Subcutaneous adipose tissue (tissue), 4 donors: ENCODE measurements around the gene ACADVL. TPM values are rescaled to one million over a fixed set of nuclear protein-coding genes. Genes with fewer than 3 reads are reported as not detected.

Experiments used
- total RNA-seq, 4 donors: library from RNA; depleted of rRNA; stranded (reverse); fragments of >200 nt; gene quantifications; one replicate each; pipeline ENCODE4 v1.1.0, GENCODE V29; 2016
- TF ChIP-seq, protein P1 (sequence below): fragments of 450-650 bp; IDR thresholded peaks from one replicate; pipeline ENCODE4 v1.5.1; 2016; ENCODE audit warnings: low read depth, mild to moderate bottlenecking, control low read depth, antibody characterized with exemption, moderate library complexity

ACADVL gene
- total RNA-seq, 4 donors from 2014 or later, result 533 to 1,103 (median 672) TPM

DNA sequence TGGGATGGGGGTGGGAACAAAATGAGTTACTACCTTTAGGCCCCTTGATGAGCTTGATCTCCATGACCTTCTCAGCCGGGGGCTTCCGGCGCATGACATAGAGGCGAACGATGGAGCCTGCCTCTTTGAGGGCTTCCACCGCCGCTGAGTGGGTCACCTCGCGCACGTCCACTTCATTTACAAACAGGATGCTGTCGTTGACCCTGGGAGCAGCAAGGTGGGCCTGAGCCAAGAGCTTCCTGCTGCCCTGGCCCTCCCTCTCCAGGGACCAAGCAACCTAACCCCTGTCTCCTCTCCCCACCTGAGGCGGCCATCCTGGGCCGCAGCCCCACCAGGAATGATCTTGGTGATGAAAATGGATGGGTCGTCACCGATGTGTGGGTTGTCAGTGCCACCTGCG, 16.3 kb upstream of the ACADVL start:
- TF ChIP-seq, protein P1, sequence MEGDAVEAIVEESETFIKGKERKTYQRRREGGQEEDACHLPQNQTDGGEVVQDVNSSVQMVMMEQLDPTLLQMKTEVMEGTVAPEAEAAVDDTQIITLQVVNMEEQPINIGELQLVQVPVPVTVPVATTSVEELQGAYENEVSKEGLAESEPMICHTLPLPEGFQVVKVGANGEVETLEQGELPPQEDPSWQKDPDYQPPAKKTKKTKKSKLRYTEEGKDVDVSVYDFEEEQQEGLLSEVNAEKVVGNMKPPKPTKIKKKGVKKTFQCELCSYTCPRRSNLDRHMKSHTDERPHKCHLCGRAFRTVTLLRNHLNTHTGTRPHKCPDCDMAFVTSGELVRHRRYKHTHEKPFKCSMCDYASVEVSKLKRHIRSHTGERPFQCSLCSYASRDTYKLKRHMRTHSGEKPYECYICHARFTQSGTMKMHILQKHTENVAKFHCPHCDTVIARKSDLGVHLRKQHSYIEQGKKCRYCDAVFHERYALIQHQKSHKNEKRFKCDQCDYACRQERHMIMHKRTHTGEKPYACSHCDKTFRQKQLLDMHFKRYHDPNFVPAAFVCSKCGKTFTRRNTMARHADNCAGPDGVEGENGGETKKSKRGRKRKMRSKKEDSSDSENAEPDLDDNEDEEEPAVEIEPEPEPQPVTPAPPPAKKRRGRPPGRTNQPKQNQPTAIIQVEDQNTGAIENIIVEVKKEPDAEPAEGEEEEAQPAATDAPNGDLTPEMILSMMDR, result no peak

DNA sequence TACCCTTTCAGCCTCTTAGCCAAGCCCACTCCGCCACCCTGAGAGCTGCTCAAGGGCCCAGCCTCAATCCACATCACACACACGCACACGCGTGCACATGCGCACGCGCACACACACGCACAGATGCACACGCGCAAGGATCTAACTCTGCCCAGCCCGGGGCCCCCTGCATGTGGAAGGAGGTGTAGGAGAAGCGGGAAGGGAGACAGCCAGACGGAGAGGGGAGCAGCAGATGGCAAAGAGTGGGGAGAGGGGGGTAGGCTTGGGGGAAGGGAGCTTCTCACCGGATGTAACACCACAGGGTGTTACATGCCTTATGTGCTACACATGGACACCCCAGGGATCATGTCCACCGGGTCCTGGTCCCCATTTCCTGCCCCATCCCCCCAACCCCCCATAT, 15.4 kb upstream of the ACADVL start:
- TF ChIP-seq, protein P1, result no peak

DNA sequence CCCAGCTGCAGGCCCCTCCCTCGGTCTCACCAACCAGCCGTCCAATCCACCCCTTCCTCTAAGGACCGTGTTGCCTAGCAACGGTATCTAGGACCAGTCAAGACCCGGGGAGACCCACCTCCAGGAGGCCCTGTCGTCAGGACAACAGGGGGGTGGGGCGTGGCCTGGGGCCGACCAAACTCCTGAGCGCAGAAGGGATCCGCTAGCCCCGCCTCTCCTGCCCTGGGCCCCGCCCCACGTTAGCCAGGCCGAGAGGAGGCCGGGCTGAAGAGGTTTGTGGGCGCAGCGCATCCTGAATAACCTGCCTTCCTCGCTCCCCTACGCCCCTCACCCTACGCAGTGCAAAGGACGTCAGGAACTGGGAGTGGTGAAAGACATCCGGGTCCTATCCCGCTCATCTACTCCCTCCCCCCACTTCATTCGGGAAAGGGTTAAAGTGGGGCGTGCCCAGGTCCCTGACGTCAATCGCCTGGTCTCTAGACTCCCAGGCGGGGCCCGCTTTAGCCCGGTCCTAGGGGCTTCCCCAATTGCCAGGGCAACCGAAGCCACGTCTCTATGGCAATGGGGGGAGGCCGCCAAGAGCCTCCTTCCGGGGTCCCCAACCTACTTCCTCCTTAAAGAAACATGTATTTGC, 14.8 kb upstream of the ACADVL start:
- TF ChIP-seq, protein P1, result no peak

DNA sequence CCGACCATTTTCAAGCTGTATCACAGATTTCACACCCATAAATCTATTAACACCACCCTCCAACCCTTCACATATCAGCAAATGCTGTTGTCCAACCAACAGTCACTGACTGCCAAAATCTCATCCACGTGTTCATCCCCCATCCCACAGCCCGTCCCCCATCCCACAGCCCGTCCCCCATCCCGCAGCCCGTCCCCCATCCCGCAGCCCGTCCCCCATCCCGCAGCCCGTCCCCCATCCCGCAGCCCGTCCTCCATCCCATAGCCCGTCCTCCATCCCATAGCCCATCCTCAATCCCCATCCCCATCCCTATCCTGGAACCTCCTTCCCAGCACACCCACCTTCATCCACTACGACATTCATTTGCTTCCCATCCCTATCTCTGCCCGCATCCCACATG, 14.2 kb upstream of the ACADVL start:
- TF ChIP-seq, protein P1, result no peak

DNA sequence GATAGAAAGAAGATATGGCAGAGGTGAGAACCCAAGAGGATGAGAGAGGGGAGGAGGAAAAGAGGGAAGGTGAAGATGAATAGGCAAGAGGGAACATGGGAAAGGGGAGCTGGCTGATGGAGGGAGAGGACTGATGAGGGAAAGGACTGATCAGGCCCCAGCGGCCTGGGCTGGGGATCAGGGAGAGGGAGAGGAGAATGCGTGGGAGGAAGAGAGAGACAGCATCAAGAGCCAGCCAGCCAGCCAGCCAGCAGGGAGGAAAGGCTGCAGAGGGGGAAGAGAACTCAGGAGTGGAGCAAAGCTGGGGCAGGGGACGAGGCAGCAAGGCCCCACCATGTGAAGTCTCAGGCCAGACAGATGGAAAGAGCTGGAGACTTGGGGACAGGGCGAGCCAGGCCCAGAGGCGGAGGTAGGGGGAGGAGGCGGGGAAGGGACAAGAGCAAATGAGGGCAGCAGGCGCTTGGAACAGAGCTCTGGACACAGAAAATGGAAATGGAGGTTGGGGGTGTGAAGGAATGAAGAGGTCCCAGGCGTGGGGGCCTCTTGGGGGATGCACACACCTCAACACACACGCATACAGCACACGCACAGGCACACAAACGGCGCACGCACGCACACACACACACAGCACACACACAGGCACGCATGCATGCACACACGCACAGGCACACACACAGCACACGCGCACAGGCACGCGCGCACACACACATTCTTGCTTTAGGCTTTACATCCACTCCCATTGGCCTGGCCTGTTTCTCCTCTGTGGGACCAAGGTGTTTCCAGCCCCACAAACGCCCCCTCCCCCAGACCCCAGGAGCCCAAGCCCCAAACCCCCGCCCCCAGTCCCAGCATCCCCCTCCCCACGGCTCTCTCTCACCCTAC, 12.4 kb upstream of the ACADVL start:
- TF ChIP-seq, protein P1, result no peak

DNA sequence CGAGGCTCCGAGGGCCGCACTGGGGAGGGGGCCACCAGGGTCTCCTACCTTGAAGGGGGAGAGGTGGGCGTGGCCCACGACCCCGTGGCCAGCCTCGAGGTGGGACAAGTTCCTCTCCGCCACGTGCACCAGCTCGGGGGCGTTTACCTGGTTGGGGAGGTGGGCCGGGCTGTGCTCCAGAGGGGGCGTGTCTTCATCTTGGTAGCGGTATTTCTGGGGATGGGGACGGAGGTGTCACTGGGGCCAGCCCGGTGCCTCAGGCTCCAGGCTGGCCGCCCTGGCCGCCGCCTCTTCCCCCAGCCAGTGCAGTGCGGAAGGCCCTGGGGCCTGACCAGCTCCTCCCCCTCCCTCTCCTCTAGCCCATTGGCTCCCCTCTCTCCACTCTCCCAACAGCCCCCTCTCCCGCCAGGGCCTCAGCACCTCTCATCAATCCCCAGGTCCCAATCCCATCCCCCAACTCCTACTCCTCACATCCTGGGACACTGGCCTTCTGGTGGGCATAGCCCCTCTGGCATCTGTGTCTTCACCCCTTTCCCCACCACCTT, 11.6 kb upstream of the ACADVL start:
- TF ChIP-seq, protein P1, result no peak
